Measurements from ENCODE around the gene MYO5A.
"Not testable (repeated sequence)": the region's sequence is repeated elsewhere in the genome, so short reads cannot be mapped to it uniquely, and the experiment has no call there.

MYO5A gene

DNA sequence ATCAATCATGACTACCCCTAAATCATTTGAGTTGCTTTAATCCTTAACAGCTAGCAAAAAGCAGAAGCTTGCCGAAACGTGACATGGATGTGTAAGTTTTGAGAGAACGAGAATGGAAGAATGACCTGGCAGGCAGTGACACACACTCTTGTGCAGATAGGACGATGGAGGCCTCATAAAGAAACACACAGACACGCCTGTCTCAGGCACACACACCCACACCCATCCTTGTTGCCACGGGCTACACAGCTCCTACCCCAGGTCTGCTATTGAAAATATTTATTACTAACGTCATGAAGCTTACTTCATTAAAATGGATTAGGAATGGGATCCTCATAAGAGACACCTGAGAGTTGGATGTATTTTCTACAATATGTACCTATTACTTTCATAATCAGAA is 241.6 kb downstream of the MYO5A start:
- H3K4me3 ChIP-seq (ENCODE audit: low read length): no peak overlapping the region
- no peak for DNase-seq (ENCODE audit: low read depth, low spot score)

DNA sequence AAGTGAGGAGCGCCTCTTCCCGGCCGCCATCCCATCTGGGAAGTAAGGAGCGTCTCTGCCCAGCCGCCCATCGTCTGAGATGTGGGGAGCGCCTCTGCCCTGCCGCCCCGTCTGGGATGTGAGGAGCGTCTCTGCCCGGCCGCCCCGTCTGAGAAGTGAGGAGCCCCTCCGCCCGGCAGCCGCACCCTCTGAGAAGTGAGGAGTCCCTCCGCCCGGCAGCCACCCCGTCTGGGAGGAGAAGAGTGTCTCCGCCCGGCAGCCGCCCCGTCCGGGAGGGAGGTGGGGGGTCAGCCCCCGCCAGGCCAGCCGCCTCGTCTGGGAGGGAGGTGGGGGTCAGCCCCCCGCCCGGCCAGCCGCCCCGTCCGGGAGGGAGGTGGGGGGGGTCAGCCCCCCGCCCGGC is 242.7 kb downstream of the MYO5A start:
- not testable (repeated sequence) for DNase-seq (ENCODE audit: low read depth, low spot score); H3K4me3 ChIP-seq (ENCODE audit: low read length)

DNA sequence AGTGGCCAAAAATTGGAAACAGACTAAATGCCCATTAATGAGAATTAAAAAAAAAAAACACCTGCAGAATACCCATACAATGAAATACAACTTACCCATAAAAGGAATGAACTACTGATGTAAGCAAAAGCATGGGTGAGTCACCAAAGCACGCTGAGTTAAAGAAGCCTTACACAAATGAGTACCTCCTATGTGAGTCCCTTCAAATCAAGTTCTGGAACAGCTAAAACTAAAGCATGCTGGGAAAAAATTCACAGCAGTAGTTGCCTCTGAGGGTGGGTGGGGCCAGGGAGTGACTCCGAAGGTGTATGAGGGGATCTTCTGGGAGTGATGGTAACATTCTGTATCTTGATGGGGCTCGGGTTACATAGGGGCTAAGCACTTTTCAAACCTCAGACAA is 244.5 kb downstream of the MYO5A start:
- no peak for DNase-seq (ENCODE audit: low read depth, low spot score)
- H3K4me3 ChIP-seq (ENCODE audit: low read length): no peak overlapping the region

DNA sequence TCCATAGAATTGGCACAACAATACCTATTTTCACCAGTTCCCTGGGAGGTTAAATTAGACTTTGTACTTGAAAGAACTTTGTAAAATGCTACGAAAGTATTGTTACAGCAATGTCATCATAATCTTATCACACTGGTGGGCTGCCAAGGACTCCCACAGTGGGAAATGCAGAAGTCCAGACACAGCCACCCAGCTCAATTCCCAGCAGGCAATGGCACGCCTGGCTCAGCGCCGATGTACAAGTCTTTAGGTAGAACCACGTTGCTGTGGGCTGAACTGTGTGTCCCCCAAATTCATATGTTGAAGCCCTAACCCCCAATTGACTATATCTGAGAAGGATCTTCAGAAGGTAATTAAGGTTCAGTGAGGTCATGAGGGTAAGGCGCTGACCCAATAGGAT is 245.4 kb downstream of the MYO5A start:
- DNase-seq (ENCODE audit: low read depth, low spot score): no peak
- no peak overlapping the region for H3K4me3 ChIP-seq (ENCODE audit: low read length)

DNA sequence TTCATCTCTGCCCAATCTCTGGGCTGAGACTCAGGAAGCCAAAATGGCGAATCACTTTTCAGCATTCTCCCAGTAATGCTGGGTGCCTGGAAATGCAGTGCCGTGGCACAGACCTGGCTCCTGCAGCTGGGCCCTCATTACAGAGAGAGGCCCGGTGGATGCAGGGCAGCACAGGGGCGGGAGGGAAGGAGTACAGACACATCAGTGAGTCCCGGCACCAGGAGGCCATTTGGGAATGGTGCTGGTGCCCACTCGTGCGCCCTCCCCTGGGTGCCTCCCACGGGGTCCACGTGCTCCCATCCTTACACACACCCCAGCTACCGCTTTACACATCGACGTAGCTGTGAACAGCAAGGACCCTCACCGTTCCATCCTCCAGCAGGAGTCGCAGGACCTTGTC is 246.3 kb downstream of the MYO5A start:
- DNase-seq (ENCODE audit: low read depth, low spot score): no peak
- H3K4me3 ChIP-seq (ENCODE audit: low read length): no peak overlapping the region

DNA sequence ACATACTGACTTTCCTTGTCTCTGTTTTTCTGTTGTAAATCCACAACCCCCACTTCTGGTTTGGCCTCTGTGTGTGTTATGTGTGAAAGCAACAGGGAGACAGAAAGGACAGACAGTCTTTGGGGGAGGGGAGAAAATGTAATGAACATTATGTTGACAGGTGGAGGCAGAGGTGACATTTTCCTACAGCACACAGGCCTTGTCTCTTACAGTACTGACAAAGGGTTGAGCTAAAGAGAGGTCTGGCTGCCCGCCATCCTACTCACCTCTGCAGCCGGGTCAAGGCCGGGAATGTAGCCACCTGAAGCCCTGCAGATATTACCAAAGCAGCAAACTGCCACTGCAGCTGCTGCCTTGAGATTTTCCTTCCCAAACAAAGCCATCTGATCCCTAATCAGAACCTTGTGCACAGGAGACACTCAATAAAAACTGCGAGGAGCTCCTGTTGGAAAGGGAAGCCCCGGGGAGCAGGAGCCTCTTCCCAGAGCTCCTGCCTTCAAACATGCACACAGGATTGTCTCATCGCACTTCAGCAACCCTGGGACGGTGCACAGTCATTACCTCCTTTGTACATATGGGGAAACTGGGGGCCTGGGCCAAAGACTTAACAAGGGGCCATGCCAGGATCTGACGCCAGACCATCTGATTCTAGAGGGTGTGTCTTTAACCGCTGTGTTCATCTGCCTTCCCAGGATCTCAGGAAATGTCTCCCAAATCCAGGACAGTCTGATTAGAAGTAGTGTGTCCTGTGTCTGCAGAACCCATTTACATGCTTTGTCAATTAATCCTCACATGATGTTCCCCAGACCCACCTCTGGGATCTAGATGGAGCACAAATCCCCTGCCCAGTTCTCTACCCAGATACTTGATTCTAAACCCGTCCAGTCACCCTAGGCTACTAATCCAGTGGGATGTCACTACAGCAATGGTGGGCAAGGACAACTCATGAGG is 247.3 kb downstream of the MYO5A start:
- no peak for DNase-seq (ENCODE audit: low read depth, low spot score)
- H3K4me3 ChIP-seq (ENCODE audit: low read length): no peak overlapping the region

DNA sequence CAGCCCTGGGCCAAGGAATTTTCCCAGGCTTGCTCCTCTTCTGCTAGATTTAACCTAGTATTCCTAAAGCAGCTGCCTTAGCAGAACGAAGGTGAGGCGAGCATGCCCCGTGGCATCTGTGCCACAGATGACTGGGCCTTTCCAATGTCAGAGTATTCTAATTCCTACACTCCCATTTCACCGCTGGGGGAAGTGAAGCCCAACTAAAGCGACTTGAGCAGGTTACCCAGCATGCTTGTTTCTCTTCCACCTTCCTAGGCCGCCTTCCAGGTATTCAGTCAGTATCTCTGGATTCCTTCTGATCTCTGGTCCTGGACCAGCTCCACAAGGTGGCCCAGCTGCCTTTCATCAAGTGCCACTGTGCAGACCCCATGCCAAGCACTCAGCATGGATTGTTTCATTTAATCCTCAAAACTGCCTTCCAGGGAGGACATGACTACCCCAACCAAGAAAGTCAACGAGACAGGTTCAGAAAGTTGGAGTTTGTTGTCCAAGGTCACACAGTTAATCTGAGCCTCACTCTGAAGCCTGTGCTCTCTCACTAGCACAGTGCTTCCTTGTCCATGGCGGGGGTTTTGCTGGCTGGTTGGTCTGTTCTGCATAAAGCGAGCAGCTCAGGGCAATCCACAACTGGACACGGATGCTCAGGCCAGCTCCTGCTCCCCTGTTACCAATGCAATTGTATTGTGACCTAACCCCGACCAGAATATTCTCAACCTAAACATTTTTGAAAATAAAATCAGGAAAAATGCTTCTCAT is 248.2 kb downstream of the MYO5A start:
- no peak overlapping the region for H3K4me3 ChIP-seq (ENCODE audit: low read length)
- no peak for DNase-seq (ENCODE audit: low read depth, low spot score)

DNA sequence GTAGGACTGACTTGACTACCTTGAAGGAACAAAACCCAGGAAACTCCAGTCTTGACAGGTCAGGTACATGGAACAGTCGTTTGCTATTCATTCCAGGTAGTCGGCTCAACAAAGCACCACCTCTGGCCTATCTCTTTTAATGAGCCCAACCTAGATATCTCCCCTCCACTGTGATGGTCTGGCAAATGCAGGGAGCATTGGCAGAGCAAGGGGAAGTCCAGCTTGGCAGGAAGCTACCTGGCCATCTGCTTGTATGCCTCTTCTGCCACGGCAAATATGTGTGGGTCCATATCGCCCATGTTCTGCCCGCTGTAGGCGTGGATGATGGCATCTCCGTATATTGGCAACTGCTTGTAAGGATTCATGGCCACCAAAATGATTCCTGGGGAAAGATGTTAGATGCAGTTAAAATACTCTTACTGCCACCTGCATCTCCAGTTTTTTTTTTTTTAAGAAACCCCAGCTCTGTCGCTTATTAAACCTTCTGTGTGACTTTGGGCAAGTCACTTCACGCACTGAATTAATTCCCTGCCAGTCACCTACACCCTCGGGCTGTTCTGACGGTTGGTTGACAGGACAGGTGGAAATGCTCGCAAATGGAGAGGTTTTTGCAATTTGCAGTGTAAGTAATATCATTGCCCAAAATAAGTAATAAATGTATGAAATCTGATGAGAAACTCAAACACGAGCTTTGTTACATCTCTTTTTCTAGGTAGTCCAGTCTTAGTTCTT is 249.9 kb downstream of the MYO5A start:
- DNase-seq (ENCODE audit: low read depth, low spot score): no peak

DNA sequence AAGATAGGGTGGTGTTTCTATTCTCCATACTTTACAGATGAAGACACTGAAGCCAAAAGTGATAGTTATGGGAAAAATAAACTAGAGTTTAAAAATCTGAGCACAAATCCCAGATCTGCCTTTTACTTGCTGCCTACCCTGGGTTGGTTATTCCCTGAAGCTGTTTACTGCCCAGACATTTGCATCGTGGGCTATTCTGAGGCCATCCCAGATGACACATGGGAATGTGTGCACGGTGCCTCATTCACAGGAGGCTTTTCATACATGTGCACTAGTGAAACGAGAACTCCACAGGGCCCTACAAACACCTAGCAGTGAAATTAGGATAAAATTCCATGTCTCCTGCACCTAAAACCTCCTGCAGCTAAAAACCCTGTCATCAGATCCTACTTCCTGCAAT is 250.5 kb downstream of the MYO5A start:
- no peak overlapping the region for H3K4me3 ChIP-seq (ENCODE audit: low read length)
- no peak for DNase-seq (ENCODE audit: low read depth, low spot score)

More for the DNA sequence above, 249.9 kb downstream of the MYO5A start:
- no peak overlapping the region for H3K4me3 ChIP-seq (ENCODE audit: low read length)

DNA sequence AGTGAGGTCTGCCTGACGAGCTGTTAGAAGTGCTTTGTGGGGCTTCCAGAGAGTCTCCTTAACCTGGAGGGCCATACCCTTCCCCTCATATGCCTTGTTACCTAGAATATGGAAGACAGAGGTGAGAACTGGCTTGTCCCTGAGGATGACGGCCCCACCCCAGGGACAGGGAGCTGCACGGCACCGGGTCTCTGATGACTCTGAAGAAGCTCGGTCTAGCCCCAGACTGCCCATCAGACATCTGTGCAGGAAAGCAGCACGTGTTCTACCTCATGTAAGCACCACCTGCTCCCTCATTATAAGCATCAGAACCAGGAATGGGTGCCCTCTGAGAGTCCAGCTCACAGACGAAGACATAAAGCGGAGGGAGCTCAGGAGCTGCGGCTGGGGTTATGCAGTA is 251.1 kb downstream of the MYO5A start:
- no peak for DNase-seq (ENCODE audit: low read depth, low spot score)

DNA sequence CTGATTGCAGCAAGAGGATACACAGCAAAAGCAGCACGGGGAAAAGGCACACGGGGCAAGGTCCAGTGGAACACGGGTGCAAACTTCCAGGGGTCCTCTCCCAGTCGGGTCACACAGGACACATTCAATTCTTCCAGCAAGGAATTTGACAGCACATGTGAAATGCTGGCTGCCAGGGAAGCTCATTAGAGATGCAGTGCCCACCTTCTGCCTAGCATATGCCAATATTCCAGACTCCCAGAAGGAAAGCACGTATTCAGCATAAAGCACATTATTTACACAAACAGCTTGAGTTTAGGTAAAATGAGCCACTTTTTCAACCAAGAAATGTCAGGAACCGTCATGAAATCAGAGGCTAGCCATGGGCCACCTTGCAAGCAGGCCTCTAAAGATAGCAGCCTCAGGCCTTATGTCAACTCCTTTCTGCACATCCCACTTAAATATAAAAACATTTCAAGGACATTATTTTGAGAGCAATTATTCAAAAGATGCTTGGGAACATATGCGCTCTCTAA is 252.4 kb downstream of the MYO5A start:
- DNase-seq (ENCODE audit: low read depth, low spot score): no peak
- no peak overlapping the region for H3K4me3 ChIP-seq (ENCODE audit: low read length)

More for the DNA sequence above, 251.1 kb downstream of the MYO5A start:
- no peak overlapping the region for H3K4me3 ChIP-seq (ENCODE audit: low read length)

DNA sequence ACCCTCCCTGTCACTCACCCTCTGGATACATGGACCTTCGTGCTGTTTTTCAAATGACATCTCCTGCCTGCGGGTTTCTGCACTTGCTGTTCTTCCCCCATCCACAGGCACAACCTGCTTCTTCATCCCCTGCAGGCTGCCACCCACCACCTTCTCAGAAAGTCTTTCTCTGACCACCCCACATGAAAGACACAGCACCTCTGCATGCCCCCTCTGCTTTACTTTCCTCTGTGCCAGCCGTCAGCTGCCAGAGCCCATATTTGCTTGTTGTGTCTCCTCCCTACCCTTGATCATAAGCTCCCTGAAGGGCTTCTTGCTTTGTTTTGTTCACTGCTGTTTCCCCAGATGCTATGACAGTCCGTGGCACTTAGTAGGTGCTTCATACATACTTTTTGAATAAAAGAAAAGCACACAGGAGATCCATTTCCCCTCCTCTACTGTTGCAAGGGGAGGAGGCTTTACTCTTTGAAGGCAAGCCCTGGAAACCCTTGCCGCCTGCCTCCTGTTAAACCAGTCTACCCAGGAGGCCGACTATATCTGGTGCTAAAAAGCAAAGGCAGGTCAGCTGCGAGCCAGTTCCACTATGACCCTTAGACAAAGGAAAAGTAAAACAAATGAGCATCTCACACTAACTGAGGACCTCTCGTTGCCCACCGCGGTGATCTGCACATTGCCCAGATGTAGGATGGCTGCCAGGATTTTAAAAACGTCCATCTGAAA is 265.0 kb downstream of the MYO5A start:
- no peak overlapping the region for H3K4me3 ChIP-seq (ENCODE audit: low read length)
- no peak for DNase-seq (ENCODE audit: low read depth, low spot score)

DNA sequence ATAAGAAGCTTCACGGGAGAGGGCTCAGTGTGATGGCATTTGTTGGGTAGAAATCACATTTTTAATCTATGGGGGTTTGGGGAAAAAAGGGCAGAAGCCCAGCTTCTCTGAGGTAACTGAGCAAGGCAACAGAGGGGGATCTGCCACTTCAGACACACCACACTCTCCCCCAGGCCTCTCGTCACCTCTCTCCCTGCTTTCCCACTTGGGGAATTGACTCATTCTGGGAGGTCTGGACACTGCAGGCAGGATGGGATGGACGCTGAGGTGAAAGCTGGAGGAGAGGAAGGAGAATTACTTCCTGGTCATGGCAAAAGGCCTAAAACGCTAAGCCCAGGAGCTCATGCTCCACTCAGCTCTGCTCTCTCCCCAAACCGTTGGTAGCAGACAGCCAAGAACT is 266.3 kb downstream of the MYO5A start:
- no peak overlapping the region for H3K4me3 ChIP-seq (ENCODE audit: low read length)
- no peak for DNase-seq (ENCODE audit: low read depth, low spot score)

DNA sequence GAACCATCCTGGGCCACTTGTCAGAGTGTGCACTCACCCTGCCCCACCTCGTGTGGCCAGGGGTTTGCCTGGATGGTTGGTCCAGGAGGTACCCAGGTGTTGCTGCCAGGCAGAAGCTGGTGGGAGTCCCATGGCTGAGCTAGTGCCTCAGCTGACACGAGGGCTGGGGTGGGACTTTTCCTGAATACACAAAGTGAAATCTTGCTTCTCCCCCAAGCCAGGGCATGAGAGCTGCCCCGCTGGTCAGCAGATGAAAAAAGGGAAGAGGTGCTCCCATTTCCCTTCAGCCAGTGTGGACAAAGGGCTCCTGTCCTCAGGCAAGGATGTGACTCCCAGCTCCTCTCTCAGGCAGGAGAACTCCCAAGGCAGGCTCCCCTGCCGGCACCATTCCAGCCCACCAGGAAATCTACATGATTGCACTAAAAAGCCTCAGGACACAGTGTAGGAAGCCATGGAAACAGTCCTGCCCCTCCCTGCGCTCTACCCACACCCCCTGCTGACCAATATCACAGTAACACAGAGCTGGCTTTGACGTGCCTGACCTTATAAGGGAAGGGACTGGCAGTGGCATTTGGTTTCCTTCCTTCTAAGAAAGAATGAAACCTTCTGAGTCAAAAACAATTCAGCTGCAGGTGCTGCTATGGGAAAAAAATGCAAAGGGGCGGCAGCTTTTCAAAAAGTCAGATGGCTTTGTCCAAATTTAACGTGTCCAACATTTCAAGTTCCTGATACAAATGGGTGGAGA is 267.0 kb downstream of the MYO5A start:
- H3K4me3 ChIP-seq (ENCODE audit: low read length): no peak overlapping the region
- no peak for DNase-seq (ENCODE audit: low read depth, low spot score)

DNA sequence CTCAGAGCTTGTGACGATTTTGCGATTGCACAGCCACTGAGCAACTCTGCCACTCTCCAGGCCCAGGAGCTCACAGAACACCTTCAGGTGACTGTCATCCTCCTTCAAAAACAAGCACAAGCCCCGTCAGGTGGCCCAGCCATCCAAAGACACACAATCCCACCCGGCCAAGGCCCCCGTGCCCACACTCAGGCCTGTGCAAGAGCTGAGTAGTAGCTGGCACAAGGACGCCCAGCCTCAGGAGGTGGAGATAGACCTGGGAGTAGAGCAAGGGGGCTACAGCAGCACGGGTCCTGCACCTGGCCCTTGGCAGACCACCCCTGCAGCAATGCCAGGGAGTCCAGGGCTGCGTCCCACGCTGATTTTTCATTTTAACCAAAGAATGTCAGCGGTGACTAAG is 267.7 kb downstream of the MYO5A start:
- DNase-seq (ENCODE audit: low read depth, low spot score): no peak
- H3K4me3 ChIP-seq (ENCODE audit: low read length): no peak overlapping the region

DNA sequence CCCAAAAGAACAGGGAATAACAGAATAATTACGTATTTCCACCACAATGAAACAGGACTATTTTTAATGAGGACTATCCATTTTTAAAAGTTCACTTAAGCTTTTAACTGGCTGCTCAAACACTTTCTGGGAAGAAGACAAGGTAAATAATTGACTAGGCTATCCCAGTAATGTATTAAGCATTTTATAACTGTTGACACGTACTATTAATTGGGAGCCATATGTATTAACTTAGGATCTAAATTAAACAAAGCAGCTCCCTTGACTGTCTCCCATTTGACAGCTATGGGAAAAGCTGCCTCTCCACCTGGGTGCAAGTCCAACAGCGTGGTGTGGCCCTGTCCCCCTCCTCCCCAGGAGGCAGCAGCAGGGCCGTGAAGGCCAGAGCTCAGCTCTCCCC is 269.2 kb downstream of the MYO5A start:
- no peak for DNase-seq (ENCODE audit: low read depth, low spot score)
- H3K4me3 ChIP-seq (ENCODE audit: low read length): no peak overlapping the region

DNA sequence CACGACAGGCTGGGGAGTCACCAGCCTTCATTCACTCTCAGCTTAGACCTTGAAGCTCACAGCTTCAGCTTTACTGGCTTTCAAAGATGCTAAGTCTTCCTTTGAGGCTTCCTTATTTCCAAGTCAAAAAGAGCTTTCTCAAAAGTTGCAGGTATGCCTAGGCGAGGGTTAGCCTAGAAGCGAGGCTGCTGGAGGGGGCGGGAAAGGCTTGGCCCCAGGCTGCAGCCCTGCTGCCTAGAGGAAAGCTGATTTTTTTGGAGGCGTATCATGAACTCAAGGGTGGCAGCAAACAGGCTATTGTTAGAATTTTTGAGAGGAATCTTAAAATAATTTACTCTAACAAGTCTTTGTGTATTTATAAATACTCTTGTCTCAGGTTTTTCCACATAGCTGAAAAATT is 270.2 kb downstream of the MYO5A start:
- no peak overlapping the region for H3K4me3 ChIP-seq (ENCODE audit: low read length)
- DNase-seq (ENCODE audit: low read depth, low spot score): no peak

DNA sequence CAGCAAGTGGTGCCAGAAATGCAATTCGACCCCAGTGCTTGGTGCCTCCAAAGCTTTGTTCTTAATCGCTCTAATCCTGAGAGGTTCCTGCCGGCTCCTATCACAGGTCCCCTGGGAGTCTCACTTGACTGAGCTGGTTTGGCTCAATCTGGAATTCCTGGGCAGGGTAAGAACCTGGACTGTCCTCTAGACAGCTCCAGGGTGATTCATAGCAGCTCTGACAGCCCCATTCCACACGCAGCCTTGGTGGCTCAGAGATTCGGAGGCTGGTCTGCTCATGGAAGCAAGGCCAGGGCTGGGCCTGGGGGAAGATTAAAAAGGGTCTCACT is 271.0 kb downstream of the MYO5A start:
- no peak for DNase-seq (ENCODE audit: low read depth, low spot score)
- no peak overlapping the region for H3K4me3 ChIP-seq (ENCODE audit: low read length)
